Measurements from ENCODE around the gene SLC38A3.

DNA sequence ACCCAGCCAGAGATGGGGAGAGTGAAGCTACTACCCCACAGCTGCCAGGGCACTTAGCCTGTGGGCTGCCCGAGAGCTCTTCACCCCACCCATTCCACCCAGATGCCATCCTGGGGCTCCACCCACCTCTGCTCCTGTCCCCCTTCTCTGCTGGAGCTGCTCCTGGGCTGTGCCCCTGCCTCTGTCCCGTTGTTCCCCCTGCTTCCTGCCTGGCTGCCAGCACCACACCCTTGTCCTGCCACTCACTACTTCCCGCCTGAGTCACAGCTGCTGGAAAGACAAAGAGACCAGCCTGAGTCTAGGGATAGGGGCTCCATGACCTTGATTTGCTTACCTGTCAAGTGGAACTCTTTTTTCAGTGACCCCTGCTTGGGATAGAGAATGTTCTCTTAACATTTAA lies 43.3 kb downstream of the SLC38A3 start:
- no peak for TF ChIP-seq JUNB (IDR thresholded peaks at IDR 0.05; ENCODE audit: unreplicated experiment)
- TF ChIP-seq, protein P1, sequence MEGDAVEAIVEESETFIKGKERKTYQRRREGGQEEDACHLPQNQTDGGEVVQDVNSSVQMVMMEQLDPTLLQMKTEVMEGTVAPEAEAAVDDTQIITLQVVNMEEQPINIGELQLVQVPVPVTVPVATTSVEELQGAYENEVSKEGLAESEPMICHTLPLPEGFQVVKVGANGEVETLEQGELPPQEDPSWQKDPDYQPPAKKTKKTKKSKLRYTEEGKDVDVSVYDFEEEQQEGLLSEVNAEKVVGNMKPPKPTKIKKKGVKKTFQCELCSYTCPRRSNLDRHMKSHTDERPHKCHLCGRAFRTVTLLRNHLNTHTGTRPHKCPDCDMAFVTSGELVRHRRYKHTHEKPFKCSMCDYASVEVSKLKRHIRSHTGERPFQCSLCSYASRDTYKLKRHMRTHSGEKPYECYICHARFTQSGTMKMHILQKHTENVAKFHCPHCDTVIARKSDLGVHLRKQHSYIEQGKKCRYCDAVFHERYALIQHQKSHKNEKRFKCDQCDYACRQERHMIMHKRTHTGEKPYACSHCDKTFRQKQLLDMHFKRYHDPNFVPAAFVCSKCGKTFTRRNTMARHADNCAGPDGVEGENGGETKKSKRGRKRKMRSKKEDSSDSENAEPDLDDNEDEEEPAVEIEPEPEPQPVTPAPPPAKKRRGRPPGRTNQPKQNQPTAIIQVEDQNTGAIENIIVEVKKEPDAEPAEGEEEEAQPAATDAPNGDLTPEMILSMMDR (conservative IDR thresholded peaks at IDR 0.05; ENCODE audit: low read depth in 2 of 2): no peak
- TF ChIP-seq, protein P2, sequence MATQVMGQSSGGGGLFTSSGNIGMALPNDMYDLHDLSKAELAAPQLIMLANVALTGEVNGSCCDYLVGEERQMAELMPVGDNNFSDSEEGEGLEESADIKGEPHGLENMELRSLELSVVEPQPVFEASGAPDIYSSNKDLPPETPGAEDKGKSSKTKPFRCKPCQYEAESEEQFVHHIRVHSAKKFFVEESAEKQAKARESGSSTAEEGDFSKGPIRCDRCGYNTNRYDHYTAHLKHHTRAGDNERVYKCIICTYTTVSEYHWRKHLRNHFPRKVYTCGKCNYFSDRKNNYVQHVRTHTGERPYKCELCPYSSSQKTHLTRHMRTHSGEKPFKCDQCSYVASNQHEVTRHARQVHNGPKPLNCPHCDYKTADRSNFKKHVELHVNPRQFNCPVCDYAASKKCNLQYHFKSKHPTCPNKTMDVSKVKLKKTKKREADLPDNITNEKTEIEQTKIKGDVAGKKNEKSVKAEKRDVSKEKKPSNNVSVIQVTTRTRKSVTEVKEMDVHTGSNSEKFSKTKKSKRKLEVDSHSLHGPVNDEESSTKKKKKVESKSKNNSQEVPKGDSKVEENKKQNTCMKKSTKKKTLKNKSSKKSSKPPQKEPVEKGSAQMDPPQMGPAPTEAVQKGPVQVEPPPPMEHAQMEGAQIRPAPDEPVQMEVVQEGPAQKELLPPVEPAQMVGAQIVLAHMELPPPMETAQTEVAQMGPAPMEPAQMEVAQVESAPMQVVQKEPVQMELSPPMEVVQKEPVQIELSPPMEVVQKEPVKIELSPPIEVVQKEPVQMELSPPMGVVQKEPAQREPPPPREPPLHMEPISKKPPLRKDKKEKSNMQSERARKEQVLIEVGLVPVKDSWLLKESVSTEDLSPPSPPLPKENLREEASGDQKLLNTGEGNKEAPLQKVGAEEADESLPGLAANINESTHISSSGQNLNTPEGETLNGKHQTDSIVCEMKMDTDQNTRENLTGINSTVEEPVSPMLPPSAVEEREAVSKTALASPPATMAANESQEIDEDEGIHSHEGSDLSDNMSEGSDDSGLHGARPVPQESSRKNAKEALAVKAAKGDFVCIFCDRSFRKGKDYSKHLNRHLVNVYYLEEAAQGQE (IDR thresholded peaks at IDR 0.05; ENCODE audit: unreplicated experiment): no peak

Measured in GM23338 (cell line).